Endothelial cell of coronary artery (primary cell): Measurements from ENCODE around the gene ACAT1. TPM values are rescaled to one million over a fixed set of nuclear protein-coding genes. Genes with fewer than 3 reads are reported as not detected.

ENCODE experiments used
- total RNA-seq: library from RNA; depleted of rRNA; stranded (reverse); fragments of >200 nt; gene quantifications from 2 replicates; pipeline ENCODE4 v1.2.3, GENCODE V29; 2014

The ACAT1 gene
- total RNA-seq: 80.6 and 114 TPM in 2 replicates

GRCh38 chr11:108121274-108122155 is at the start of gene ACAT1:
Gene ACAT1 (plus strand): TSS chr11:108121567. CDS start chr11:108121607, 40 bp downstream.

Other genes with a start within 250 kb of the ACAT1 start
- 0.09 TPM in 1 of 2 replicates, not detected in the other for gene RAB39A, start 193.1 kb upstream of the ACAT1 start, total RNA-seq
- gene CUL5, start 112.7 kb upstream of the ACAT1 start, total RNA-seq: 30.0 and 34.4 TPM in 2 replicates
- 10.7 and 11.1 TPM in 2 replicates for gene NPAT, start 101.1 kb downstream of the ACAT1 start, total RNA-seq
- gene ATM, start 101.5 kb downstream of the ACAT1 start, total RNA-seq: 75.9 and 113 TPM in 2 replicates